Stimulated activated CD8-positive, alpha-beta memory T cell treated with anti-CD3 and anti-CD28 coated beads, Interleukin-7, amount 100 ng/mL, for 24 hours (primary cell): ENCODE measurements around the gene INHBC.

ENCODE experiments used
- DNase-seq: peaks from one replicate; pipeline ENCODE4 v3.0.0-alpha.2; 2020; ENCODE audit warnings: low read depth

INHBC gene

GRCh38 chr12:57454566-57455373, 20.2 kb downstream of the INHBC start, which contains the start of gene INHBE:
Gene INHBE (plus strand): TSS chr12:57455307. CDS start chr12:57455537, 230 bp downstream.
- DNase-seq: no peak

- DNase-seq: no peak
These were observed 21.0 kb downstream of the INHBC start for GRCh38 chr12:57455374-57456144.

- DNase-seq: no peak
These were observed 21.6 kb downstream of the INHBC start for GRCh38 chr12:57456145-57456700.

GRCh38 chr12:57456737-57457490, 22.3 kb downstream of the INHBC start:
- no peak for DNase-seq

GRCh38 chr12:57458665-57459054, 24.1 kb downstream of the INHBC start:
- no peak for DNase-seq

GRCh38 chr12:57459055-57459749, 24.6 kb downstream of the INHBC start:
- DNase-seq: peak; percentile 90

GRCh38 chr12:57459750-57460467, 25.3 kb downstream of the INHBC start, which contains the start of gene GLI1:
Gene GLI1 (plus strand): TSS chr12:57459785. CDS start chr12:57463692, 3,907 bp downstream.
- DNase-seq: no peak

GRCh38 chr12:57460468-57460784, 25.8 kb downstream of the INHBC start:
- DNase-seq: no peak

- DNase-seq: no peak
These were observed 26.3 kb downstream of the INHBC start for GRCh38 chr12:57460841-57461275.

- DNase-seq: no peak
These were observed 26.8 kb downstream of the INHBC start for GRCh38 chr12:57461276-57461916.

GRCh38 chr12:57461917-57462250, 27.3 kb downstream of the INHBC start:
- DNase-seq: no peak

GRCh38 chr12:57462251-57462911, 27.8 kb downstream of the INHBC start:
- DNase-seq: peak; percentile 82

GRCh38 chr12:57462912-57463253, 28.3 kb downstream of the INHBC start:
- no peak for DNase-seq

- DNase-seq: no peak
These were observed 30.0 kb downstream of the INHBC start for GRCh38 chr12:57464569-57464968.

- DNase-seq: no peak
These were observed 30.6 kb downstream of the INHBC start for GRCh38 chr12:57465030-57465746.

GRCh38 chr12:57465747-57466505, 31.3 kb downstream of the INHBC start:
- DNase-seq: no peak

GRCh38 chr12:57467212-57467874, 32.8 kb downstream of the INHBC start:
- no peak for DNase-seq

- DNase-seq: no peak
These were observed 33.3 kb downstream of the INHBC start for GRCh38 chr12:57467915-57468314.
